Measurements from ENCODE around the gene RGS3. TPM values are rescaled to one million over a fixed set of nuclear protein-coding genes. Genes with fewer than 3 reads are reported as not detected.

Gene RGS3
- total and polyA plus RNA-seq, 2 of the 13 experiments (the other 11 are each of a cell fraction or from before 2014, with no cell fraction given), result 17.1 to 28.8 TPM

DNA sequence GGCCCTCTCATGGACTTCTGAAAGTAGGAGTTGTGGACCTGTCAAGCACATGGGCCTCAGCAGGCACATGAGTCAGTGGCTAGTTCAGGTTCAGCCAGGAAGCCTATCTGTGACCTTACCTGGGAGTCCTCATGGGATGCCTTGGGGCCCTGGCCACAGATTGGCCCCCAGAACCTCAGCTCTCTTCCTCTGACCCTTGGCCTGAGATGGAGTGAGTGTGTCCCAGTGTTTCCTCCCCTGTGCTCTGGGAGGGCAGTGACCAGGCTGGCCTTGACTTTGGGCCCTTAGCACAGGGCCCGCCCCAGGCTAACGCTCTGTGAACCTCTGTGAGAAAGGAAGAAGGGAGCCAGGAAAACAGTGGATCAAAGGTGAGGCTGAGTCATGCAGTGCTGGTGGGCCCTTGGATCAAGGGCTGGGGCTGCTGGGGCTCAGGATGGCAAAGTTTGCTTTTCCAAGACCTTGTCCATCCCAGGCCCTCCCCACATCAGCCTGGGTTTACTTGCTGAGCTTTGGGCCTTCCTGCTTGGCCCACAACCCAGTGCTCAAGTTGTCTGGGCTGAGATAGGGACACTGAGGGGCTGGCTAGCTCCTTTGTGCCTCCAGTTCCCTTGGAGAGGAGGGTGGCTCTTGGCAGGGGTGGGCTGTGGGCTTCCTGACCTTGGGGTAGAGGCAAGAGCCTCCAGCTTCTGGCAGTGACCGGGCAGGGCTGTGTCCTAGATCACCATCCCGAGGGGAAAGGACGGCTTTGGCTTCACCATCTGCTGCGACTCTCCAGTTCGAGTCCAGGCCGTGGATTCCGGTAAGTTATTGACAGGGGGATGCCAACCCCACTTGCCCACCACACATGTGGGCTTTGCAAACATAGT lies 41.4 kb downstream of the RGS3 start (continued):
- peak; percentile 89 for TF ChIP-seq RERE (CRISPR knock-in tag; IDR thresholded peaks at IDR 0.05; ENCODE audit: low read depth)
- TF ChIP-seq ATF1 (CRISPR knock-in tag; IDR thresholded peaks at IDR 0.05), result no peak
- TF ChIP-seq HNRNPK (IDR thresholded peaks at IDR 0.05; ENCODE audit: low read depth, low read length, poor library complexity, severe bottlenecking), result no peak
- peak; percentile 98 for TF ChIP-seq ZGPAT (CRISPR knock-in tag; IDR thresholded peaks at IDR 0.05)
- peak; percentile 97 for TF ChIP-seq SMAD1 (CRISPR knock-in tag; IDR thresholded peaks at IDR 0.05; ENCODE audit: borderline replicate concordance, low read depth)
- TF ChIP-seq FOXK2 (IDR thresholded peaks at IDR 0.05), result peak; percentile 56; the same call in 1 of the 2 replicates
- peak; percentile 67; the same call in 1 of the 3 replicates for TF ChIP-seq MXI1 (IDR thresholded peaks at IDR 0.05; ENCODE audit: borderline replicate concordance, low read depth, low read length)
- TF ChIP-seq FIP1L1 (IDR thresholded peaks at IDR 0.05; ENCODE audit: borderline replicate concordance, insufficient read depth, low read depth, low read length), result no peak
- no peak for TF ChIP-seq NFIB (CRISPR knock-in tag; IDR thresholded peaks at IDR 0.05; ENCODE audit: borderline replicate concordance)
- peak; percentile 89 for TF ChIP-seq HOXA3 (CRISPR knock-in tag; IDR thresholded peaks at IDR 0.05)
- TF ChIP-seq, protein P1, sequence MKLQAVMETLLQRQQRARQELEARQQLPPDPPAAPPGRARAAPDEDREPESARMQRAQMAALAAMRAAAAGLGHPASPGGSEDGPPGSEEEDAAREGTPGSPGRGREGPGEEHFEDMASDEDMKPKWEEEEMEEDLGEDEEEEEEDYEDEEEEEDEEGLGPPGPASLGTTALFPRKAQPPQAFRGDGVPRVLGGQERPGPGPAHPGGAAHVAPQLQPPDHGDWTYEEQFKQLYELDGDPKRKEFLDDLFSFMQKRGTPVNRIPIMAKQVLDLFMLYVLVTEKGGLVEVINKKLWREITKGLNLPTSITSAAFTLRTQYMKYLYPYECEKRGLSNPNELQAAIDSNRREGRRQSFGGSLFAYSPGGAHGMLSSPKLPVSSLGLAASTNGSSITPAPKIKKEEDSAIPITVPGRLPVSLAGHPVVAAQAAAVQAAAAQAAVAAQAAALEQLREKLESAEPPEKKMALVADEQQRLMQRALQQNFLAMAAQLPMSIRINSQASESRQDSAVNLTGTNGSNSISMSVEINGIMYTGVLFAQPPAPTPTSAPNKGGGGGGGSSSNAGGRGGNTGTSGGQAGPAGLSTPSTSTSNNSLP (IDR thresholded peaks at IDR 0.05; ENCODE audit: low read depth, low read length), result no peak
- no peak for TF ChIP-seq ZFP37 (CRISPR knock-in tag; IDR thresholded peaks at IDR 0.05; ENCODE audit: borderline replicate concordance)
- TF ChIP-seq ZNF30 (CRISPR knock-in tag; IDR thresholded peaks at IDR 0.05), result no peak
- TF ChIP-seq ZNF816 (CRISPR knock-in tag; IDR thresholded peaks at IDR 0.05; ENCODE audit: borderline replicate concordance), result peak; percentile 90; the same call in 1 of the 2 replicates
- peak; percentile 88 for TF ChIP-seq CREM (IDR thresholded peaks at IDR 0.05)
- no peak for TF ChIP-seq CREM (CRISPR knock-in tag; IDR thresholded peaks at IDR 0.05)
- peak; percentile 74 for TF ChIP-seq MXD4 (CRISPR knock-in tag; IDR thresholded peaks at IDR 0.05)
- peak; percentile 9 for TF ChIP-seq YY1 (IDR thresholded peaks at IDR 0.05; ENCODE audit: insufficient read depth, insufficient replicate concordance, low read depth, low read length)
- no peak; the same call in 1 of the 2 replicates for TF ChIP-seq SRY (CRISPR knock-in tag; IDR thresholded peaks at IDR 0.05)
- peak; percentile 73; the same call in 1 of the 2 replicates for TF ChIP-seq ZNF564 (CRISPR knock-in tag; IDR thresholded peaks at IDR 0.05)
- TF ChIP-seq ZNF343 (CRISPR knock-in tag; IDR thresholded peaks at IDR 0.05), result peak; percentile 95
